Coronary artery (tissue), 2 donors: ENCODE data around the gene FPGS.

ENCODE experiments used
- DNase-seq: peaks from one replicate; pipeline ENCODE4 v3.0.0-alpha.2; 2017; ENCODE audit warnings: low spot score
- H3K27ac ChIP-seq, 2 donors: fragments of 200-600 bp; sonication (generic); one replicate each; pipeline ENCODE4 v1.5.1; 2016 to 2019
- H3K4me3 ChIP-seq: fragments of 200-600 bp; sonication (generic); 2 replicates; pipeline ENCODE4 v1.5.1; 2016; ENCODE audit warnings: mild to moderate bottlenecking, moderate library complexity
- CTCF ChIP-seq: fragments of 200-600 bp; sonication (generic); IDR thresholded peaks from one replicate; pipeline ENCODE4 v1.5.1; 2019; ENCODE audit warnings: antibody characterized with exemption

The FPGS gene

GRCh38 chr9:127809540-127810377, 7.1 kb downstream of the FPGS start:
- peak overlapping the region; percentile 32 for H3K4me3 ChIP-seq
- TF ChIP-seq CTCF = no peak
- H3K27ac ChIP-seq = peak overlapping the region; percentile 19 to 78
- DNase-seq = no peak

GRCh38 chr9:127810378-127811187, 7.9 kb downstream of the FPGS start:
- peak overlapping the region; percentile 19 to 78 for H3K27ac ChIP-seq
- no peak overlapping the region for H3K4me3 ChIP-seq

GRCh38 chr9:127812011-127812410, 9.3 kb downstream of the FPGS start:
- DNase-seq = no peak
- Histone ChIP-seq H3K4me3 (no peak overlapping the region), H3K27ac (no peak overlapping the region)
- no peak for TF ChIP-seq CTCF

More at GRCh38 chr9:127810378-127811187, 7.9 kb downstream of the FPGS start:
- no peak for TF ChIP-seq CTCF
- no peak for DNase-seq

GRCh38 chr9:127812936-127813675, 10.4 kb downstream of the FPGS start:
- no peak for DNase-seq
- no peak for TF ChIP-seq CTCF
- no peak overlapping the region for H3K4me3 ChIP-seq
- peak overlapping the region in 1 of 2 donors; percentile 18 for H3K27ac ChIP-seq

GRCh38 chr9:127813686-127814226, 11.1 kb downstream of the FPGS start:
- Histone ChIP-seq H3K4me3 (no peak overlapping the region), H3K27ac (peak overlapping the region in 1 of 2 donors; percentile 18)
- DNase-seq = no peak
- TF ChIP-seq CTCF = no peak

- H3K27ac ChIP-seq = peak overlapping the region in 1 of 2 donors; percentile 17
- TF ChIP-seq CTCF = no peak
- no peak for DNase-seq
- no peak overlapping the region for H3K4me3 ChIP-seq
These were observed 12.2 kb downstream of the FPGS start for GRCh38 chr9:127814619-127815511.
